HepG2 (cell line): ENCODE measurements around the gene NKAIN4. TPM values are rescaled to one million over a fixed set of nuclear protein-coding genes. Genes with fewer than 3 reads are reported as not detected.

Experiments
- AKAP8 ChIP-seq: sonication (generic); formaldehyde crosslinking; IDR thresholded peaks from 2 replicates; pipeline ENCODE4 v1.5.1; 2020; ENCODE audit warnings: mild to moderate bottlenecking, missing genetic modification reagents
- CEBPB ChIP-seq: IDR thresholded peaks from 2 replicates; pipeline ENCODE4 v1.6.1; 2011; ENCODE audit warnings: low read depth, low read length, improper control_type of control experiment, borderline replicate concordance
- ETV6 ChIP-seq: sonication (generic); formaldehyde crosslinking; conservative IDR thresholded peaks from 2 replicates; pipeline ENCODE4 v1.4.0; 2020; ENCODE audit warnings: missing genetic modification reagents
- MED13 ChIP-seq: sonication (generic); formaldehyde crosslinking; IDR thresholded peaks from 2 replicates; pipeline ENCODE4 v1.5.0; 2020; ENCODE audit warnings: missing genetic modification reagents
- POLR2AphosphoS5 ChIP-seq: IDR thresholded peaks from 2 replicates; pipeline ENCODE4 v1.6.1; 2012; ENCODE audit warnings: low read depth, low read length
- SOX6 ChIP-seq, 2 experiments: fragments of 450-650 bp in 1 of 2; sonication (generic) in 1 of 2; formaldehyde crosslinking in 1 of 2; IDR thresholded peaks; 2 replicates each; pipeline versions ENCODE4 v1.4.0 to v1.6.1; 2017 to 2020; ENCODE audit warnings: antibody characterized with exemption in 1 of 2, mild to moderate bottlenecking in 1 of 2, missing genetic modification reagents in 1 of 2
- TEAD3 ChIP-seq: optimal IDR thresholded peaks from 2 replicates; pipeline ENCODE3; 2016; ENCODE audit warnings: borderline replicate concordance
- ZFP36L1 ChIP-seq: sonication (generic); formaldehyde crosslinking; IDR thresholded peaks from 2 replicates; pipeline ENCODE4 v1.8.0; 2022; ENCODE audit warnings: mild to moderate bottlenecking, missing genetic modification reagents, moderate library complexity
- ZNF20 ChIP-seq: sonication (generic); formaldehyde crosslinking; IDR thresholded peaks from 2 replicates; pipeline ENCODE4 v1.4.0; 2020; ENCODE audit warnings: mild to moderate bottlenecking, moderate library complexity, missing genetic modification reagents
- ZNF430 ChIP-seq: sonication (generic); formaldehyde crosslinking; IDR thresholded peaks from 2 replicates; pipeline ENCODE4 v1.9.0; 2021; ENCODE audit warnings: mild to moderate bottlenecking, missing genetic modification reagents
- ZNF747 ChIP-seq: sonication (generic); formaldehyde crosslinking; IDR thresholded peaks from 2 replicates; pipeline ENCODE4 v1.8.1; 2023; ENCODE audit warnings: missing genetic modification reagents, mild to moderate bottlenecking, borderline replicate concordance
- ZNF772 ChIP-seq: sonication (generic); formaldehyde crosslinking; IDR thresholded peaks from 2 replicates; pipeline ENCODE4 v1.5.0; 2020; ENCODE audit warnings: mild to moderate bottlenecking, missing genetic modification reagents
- ZSCAN31 ChIP-seq: sonication (generic); formaldehyde crosslinking; IDR thresholded peaks from 2 replicates; pipeline ENCODE4 v1.5.0; 2020; ENCODE audit warnings: low read depth, mild to moderate bottlenecking, missing genetic modification reagents
- polyA plus RNA-seq, 8 experiments: library from polyadenylated mRNA; depleted of rRNA in 3 of 8; stranded (reverse) in 7 of 8; unstranded in 1 of 8; fragments of >200 nt; fragmentation: Illumina TruSeq in 4 of 8; extraction: Trizol in 4 of 8; gene quantifications; 2 replicates each; pipeline versions ENCODE4 v1.2.1 to v1.2.3, GENCODE V29; 2011 to 2016; ENCODE audit warnings: low read depth in 4 of 8, missing spikeins in 1 of 8, mixed read lengths in 1 of 8; ENCODE audit not compliant: insufficient read depth in 1 of 8
- total RNA-seq, 5 experiments: library from RNA; depleted of rRNA; stranded (reverse); fragments of >200 nt; fragmentation: Illumina TruSeq; extraction: Trizol; gene quantifications; 2 replicates each; pipeline ENCODE4 v1.2.3, GENCODE V29; 2016; ENCODE audit warnings: low read depth in 1 of 5
- TF ChIP-seq, protein P1 (sequence below): sonication (generic); formaldehyde crosslinking; IDR thresholded peaks from 2 replicates; pipeline ENCODE4 v1.5.0; 2020; ENCODE audit warnings: missing genetic modification reagents
- TF ChIP-seq, protein P2 (sequence below): sonication (generic); formaldehyde crosslinking; IDR thresholded peaks from 2 replicates; pipeline ENCODE4 v1.8.1; 2023; ENCODE audit warnings: missing genetic modification reagents, mild to moderate bottlenecking, borderline replicate concordance
- TF ChIP-seq, protein P3 (sequence below): IDR thresholded peaks from 2 replicates; pipeline ENCODE4 v1.6.1; 2012; ENCODE audit warnings: low read length, improper control_type of control experiment
- TF ChIP-seq, protein P4 (sequence below): sonication (generic); formaldehyde crosslinking; IDR thresholded peaks from 2 replicates; pipeline ENCODE4 v1.9.0; 2021; ENCODE audit warnings: missing genetic modification reagents, mild to moderate bottlenecking, borderline replicate concordance
- TF ChIP-seq, protein P5 (sequence below): sonication (generic); formaldehyde crosslinking; IDR thresholded peaks from 2 replicates; pipeline ENCODE4 v1.8.0; 2022; ENCODE audit warnings: missing genetic modification reagents, mild to moderate bottlenecking, moderate library complexity, borderline replicate concordance

Gene NKAIN4
- total and polyA plus RNA-seq, 2 of the 13 experiments (the other 11 are each of a cell fraction or from before 2014, with no cell fraction given): not detected

DNA sequence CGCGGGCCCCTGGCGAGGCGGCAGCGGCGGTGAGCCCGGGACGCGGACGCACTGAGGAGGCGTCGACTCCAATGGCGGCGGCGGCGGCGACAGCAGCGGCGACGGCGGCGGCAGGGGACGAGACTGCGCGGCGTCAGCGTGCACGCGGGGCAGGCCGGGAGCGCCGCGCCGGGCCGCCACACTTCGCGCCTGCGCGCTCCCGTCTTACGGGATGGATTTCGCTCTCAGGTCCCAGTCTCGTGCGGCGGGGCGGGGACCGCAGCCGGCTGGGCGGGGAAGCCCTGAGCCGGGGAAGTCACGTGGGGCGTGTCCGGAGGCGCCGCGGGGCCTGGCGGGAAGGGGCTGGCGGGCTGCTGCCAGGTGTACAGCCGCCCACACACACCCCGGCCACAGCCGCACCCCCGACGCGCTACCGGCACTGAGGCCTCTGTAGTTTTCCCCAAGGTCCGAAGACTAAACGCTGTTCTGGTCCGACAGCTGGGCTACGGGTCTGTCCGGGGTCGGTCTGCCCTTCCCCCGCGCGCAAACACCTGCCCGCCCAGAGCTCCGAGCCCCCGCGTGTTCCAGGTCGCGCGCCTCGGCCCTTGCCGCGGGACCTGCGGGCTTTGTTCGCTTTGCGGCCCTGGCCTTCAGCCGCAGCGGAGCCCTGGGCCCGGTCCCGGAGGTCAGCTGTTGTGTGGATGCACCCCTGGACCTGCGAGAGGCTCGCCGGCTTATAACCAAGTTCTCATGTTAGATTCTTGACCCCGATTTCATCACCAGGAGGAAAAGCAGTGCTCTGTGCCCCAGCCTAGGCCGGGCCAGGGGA, 38.0 kb downstream of the NKAIN4 start, which contains the start of gene YTHDF1 (continued):
- TF ChIP-seq, protein P1, sequence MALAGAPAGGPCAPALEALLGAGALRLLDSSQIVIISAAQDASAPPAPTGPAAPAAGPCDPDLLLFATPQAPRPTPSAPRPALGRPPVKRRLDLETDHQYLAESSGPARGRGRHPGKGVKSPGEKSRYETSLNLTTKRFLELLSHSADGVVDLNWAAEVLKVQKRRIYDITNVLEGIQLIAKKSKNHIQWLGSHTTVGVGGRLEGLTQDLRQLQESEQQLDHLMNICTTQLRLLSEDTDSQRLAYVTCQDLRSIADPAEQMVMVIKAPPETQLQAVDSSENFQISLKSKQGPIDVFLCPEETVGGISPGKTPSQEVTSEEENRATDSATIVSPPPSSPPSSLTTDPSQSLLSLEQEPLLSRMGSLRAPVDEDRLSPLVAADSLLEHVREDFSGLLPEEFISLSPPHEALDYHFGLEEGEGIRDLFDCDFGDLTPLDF (CRISPR knock-in tag): peak; percentile 97
- TF ChIP-seq AKAP8 (CRISPR knock-in tag) (peak; percentile 84), MED13 (CRISPR knock-in tag) (no peak; the same call in none of the 2 replicates), SOX6 (IDR thresholded peaks at IDR 0.05) (no peak), SOX6 (CRISPR knock-in tag; IDR thresholded peaks at IDR 0.05) (peak; percentile 70), ZFP36L1 (CRISPR knock-in tag) (peak; percentile 81), ETV6 (CRISPR knock-in tag) (peak; percentile 72; the same call in 1 of the 2 replicates), ZSCAN31 (CRISPR knock-in tag) (peak; percentile 96), TEAD3 (CRISPR knock-in tag) (peak; percentile 53), CEBPB (peak; percentile 59; the same call in 1 of the 2 replicates), ZNF772 (peak; percentile 94), POLR2AphosphoS5 (peak; percentile 85), ZNF747 (CRISPR knock-in tag) (peak; percentile 96; the same call in 1 of the 2 replicates), ZNF430 (CRISPR knock-in tag) (peak; percentile 89; the same call in 1 of the 2 replicates), ZNF20 (CRISPR knock-in tag) (0 out of 2 replicates have a peak, but pooled peaks have one; percentile 42)
- TF ChIP-seq, protein P2, sequence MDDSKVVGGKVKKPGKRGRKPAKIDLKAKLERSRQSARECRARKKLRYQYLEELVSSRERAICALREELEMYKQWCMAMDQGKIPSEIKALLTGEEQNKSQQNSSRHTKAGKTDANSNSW (CRISPR knock-in tag): peak; percentile 82; the same call in 1 of the 2 replicates
- TF ChIP-seq, protein P3, sequence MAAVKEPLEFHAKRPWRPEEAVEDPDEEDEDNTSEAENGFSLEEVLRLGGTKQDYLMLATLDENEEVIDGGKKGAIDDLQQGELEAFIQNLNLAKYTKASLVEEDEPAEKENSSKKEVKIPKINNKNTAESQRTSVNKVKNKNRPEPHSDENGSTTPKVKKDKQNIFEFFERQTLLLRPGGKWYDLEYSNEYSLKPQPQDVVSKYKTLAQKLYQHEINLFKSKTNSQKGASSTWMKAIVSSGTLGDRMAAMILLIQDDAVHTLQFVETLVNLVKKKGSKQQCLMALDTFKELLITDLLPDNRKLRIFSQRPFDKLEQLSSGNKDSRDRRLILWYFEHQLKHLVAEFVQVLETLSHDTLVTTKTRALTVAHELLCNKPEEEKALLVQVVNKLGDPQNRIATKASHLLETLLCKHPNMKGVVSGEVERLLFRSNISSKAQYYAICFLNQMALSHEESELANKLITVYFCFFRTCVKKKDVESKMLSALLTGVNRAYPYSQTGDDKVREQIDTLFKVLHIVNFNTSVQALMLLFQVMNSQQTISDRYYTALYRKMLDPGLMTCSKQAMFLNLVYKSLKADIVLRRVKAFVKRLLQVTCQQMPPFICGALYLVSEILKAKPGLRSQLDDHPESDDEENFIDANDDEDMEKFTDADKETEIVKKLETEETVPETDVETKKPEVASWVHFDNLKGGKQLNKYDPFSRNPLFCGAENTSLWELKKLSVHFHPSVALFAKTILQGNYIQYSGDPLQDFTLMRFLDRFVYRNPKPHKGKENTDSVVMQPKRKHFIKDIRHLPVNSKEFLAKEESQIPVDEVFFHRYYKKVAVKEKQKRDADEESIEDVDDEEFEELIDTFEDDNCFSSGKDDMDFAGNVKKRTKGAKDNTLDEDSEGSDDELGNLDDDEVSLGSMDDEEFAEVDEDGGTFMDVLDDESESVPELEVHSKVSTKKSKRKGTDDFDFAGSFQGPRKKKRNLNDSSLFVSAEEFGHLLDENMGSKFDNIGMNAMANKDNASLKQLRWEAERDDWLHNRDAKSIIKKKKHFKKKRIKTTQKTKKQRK: no peak
- TF ChIP-seq, protein P4, sequence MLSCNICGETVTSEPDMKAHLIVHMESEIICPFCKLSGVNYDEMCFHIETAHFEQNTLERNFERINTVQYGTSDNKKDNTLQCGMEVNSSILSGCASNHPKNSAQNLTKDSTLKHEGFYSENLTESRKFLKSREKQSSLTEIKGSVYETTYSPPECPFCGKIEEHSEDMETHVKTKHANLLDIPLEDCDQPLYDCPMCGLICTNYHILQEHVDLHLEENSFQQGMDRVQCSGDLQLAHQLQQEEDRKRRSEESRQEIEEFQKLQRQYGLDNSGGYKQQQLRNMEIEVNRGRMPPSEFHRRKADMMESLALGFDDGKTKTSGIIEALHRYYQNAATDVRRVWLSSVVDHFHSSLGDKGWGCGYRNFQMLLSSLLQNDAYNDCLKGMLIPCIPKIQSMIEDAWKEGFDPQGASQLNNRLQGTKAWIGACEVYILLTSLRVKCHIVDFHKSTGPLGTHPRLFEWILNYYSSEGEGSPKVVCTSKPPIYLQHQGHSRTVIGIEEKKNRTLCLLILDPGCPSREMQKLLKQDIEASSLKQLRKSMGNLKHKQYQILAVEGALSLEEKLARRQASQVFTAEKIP (CRISPR knock-in tag): no peak
- TF ChIP-seq, protein P5, sequence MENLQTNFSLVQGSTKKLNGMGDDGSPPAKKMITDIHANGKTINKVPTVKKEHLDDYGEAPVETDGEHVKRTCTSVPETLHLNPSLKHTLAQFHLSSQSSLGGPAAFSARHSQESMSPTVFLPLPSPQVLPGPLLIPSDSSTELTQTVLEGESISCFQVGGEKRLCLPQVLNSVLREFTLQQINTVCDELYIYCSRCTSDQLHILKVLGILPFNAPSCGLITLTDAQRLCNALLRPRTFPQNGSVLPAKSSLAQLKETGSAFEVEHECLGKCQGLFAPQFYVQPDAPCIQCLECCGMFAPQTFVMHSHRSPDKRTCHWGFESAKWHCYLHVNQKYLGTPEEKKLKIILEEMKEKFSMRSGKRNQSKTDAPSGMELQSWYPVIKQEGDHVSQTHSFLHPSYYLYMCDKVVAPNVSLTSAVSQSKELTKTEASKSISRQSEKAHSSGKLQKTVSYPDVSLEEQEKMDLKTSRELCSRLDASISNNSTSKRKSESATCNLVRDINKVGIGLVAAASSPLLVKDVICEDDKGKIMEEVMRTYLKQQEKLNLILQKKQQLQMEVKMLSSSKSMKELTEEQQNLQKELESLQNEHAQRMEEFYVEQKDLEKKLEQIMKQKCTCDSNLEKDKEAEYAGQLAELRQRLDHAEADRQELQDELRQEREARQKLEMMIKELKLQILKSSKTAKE: peak; percentile 71; the same call in 1 of the 2 replicates
